ENCODE results near the gene MAGI2. TPM values are rescaled to one million over a fixed set of nuclear protein-coding genes. Genes with fewer than 3 reads are reported as not detected.

MAGI2 gene
- total and polyA plus RNA-seq, 2 donors (not counting 3 experiments of a cell fraction or from before 2014, with no cell fraction given) = 0.28 to 6.0 TPM

DNA sequence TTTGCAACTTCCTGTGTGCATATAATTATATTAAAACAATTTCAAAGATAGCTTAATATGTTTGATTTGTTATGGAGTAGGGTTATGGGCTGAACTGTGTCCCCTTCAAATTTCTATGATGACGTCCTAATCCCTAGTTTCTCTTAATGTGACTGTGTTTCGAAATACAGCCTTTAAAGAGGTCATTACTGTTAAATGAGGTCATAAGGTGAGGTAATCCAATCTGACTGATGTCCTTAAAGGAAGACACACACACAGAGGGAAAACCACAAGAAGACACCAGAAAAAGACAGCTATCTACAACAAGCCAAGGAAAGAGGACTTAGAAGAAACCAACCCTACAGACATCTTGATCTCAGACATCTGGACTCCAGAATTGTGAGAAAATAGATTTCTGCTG, 407.4 kb downstream of the MAGI2 start:
- no TSS peak for BruUV-seq (replicated peaks)
- no peak for FAIRE-seq

DNA sequence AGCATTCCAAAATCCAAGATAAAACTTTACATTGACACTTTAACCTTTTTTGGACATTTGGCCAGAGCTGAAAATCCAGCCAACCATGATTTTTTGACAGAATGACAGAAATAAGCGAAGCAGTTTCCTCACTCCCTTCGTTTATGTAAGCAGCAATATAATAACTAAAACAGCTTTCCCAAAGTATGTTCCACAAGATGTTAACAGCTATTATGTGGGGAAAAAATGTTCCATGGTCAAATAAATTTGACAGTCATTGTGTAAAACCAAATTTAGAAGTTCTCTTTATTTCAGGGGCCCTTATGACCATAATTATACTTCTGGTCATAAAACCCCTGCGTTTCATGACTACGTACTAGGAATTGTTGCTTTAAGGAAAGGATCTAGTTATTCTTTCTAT, 416.5 kb downstream of the MAGI2 start:
- no TSS peak for BruUV-seq (replicated peaks)
- H3K9ac ChIP-seq (replicated peaks; ENCODE audit: extremely low read depth, insufficient read depth, low read length) = no peak overlapping the region
- no peak for TF ChIP-seq GATA2 (IDR thresholded peaks at IDR 0.05; ENCODE audit: insufficient read depth, insufficient read length, low read depth, low read length)
- TF ChIP-seq POLR2AphosphoS5 (IDR thresholded peaks at IDR 0.05; ENCODE audit: insufficient read depth, low read depth, low read length) = no peak
- TF ChIP-seq, protein P1, sequence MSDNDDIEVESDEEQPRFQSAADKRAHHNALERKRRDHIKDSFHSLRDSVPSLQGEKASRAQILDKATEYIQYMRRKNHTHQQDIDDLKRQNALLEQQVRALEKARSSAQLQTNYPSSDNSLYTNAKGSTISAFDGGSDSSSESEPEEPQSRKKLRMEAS (IDR thresholded peaks at IDR 0.05; ENCODE audit: insufficient read depth, insufficient read length) = no peak
- no peak for TF ChIP-seq MYC (IDR thresholded peaks at IDR 0.05; ENCODE audit: low read depth, low read length)
- no peak for TF ChIP-seq POLR2A (IDR thresholded peaks at IDR 0.05; ENCODE audit: low read depth, low read length)
- H3K36me3 ChIP-seq (ENCODE audit: control insufficient read depth in 2 of 2, extremely low read depth in 1 of 2, insufficient read depth in 2 of 2, low read length in 2 of 2) = no peaks in the 10 kb centered on the region
- intact Hi-C loops (cut with micrococcal nuclease) = no loop called here
- H4K20me1 ChIP-seq (replicated peaks; ENCODE audit: control insufficient read depth, extremely low read depth, insufficient read depth, low read length) = no peaks in the 10 kb centered on the region
- DNase-seq (ENCODE audit: low read depth, low spot score) (no peak), FAIRE-seq (no peak)
- H3K4me3 ChIP-seq (replicated peaks in 1 of 3; ENCODE audit: insufficient read depth in 1 of 3, low read depth in 1 of 3, low read length in 3 of 3) = no peak overlapping the region
- ChIA-PET POLR2A (no interaction called here), CTCF (no interaction called here)
- H3K79me2 ChIP-seq (ENCODE audit: control insufficient read depth, insufficient read depth, low read length) = no peaks in the 10 kb centered on the region
- no peaks in the 10 kb centered on the region for H3K9me1 ChIP-seq (replicated peaks; ENCODE audit: control insufficient read depth, extremely low read depth, insufficient read depth, low read length)
- H3K4me2 ChIP-seq (ENCODE audit: insufficient read depth, low read length) = no peak overlapping the region
- no peaks in the 10 kb centered on the region for H3K9me3 ChIP-seq (replicated peaks; ENCODE audit: control insufficient read depth, insufficient read depth, low read length)
- dilution Hi-C loops (cut with MboI; ENCODE audit: extremely low pct_ligation_motif_present, low sequenced_read_pairs) = no loop called here
- H2AFZ ChIP-seq (ENCODE audit: low read depth, low read length) = no peak overlapping the region
- H3K27me3 ChIP-seq (ENCODE audit: control insufficient read depth in 2 of 2, insufficient read depth in 2 of 2, low read length in 2 of 2) = no peaks in the 10 kb centered on the region
- no peak overlapping the region for H3K27ac ChIP-seq (ENCODE audit: insufficient read depth, low read depth, low read length)
- no peaks in the 10 kb centered on the region for H3K4me1 ChIP-seq (ENCODE audit: control insufficient read depth, extremely low read depth, insufficient read depth, low read length)

More for the DNA sequence above, 407.4 kb downstream of the MAGI2 start:
- intact Hi-C loops (cut with micrococcal nuclease) = no loop called here
- no peak overlapping the region for H3K4me2 ChIP-seq (ENCODE audit: insufficient read depth, low read length)
- no peak overlapping the region for H3K27ac ChIP-seq (ENCODE audit: insufficient read depth, low read depth, low read length)
- no peak overlapping the region for H2AFZ ChIP-seq (ENCODE audit: low read depth, low read length)
- no peaks in the 10 kb centered on the region for H3K36me3 ChIP-seq (ENCODE audit: control insufficient read depth in 2 of 2, extremely low read depth in 1 of 2, insufficient read depth in 2 of 2, low read length in 2 of 2)
- ChIA-PET CTCF (no interaction called here), POLR2A (no interaction called here)
- H3K4me1 ChIP-seq (ENCODE audit: control insufficient read depth, extremely low read depth, insufficient read depth, low read length) = no peaks in the 10 kb centered on the region
- no peaks in the 10 kb centered on the region for H4K20me1 ChIP-seq (replicated peaks; ENCODE audit: control insufficient read depth, extremely low read depth, insufficient read depth, low read length)
- no peaks in the 10 kb centered on the region for H3K9me3 ChIP-seq (replicated peaks; ENCODE audit: control insufficient read depth, insufficient read depth, low read length)
- TF ChIP-seq POLR2A (IDR thresholded peaks at IDR 0.05; ENCODE audit: low read depth, low read length) = no peak
- no peaks in the 10 kb centered on the region for H3K9me1 ChIP-seq (replicated peaks; ENCODE audit: control insufficient read depth, extremely low read depth, insufficient read depth, low read length)
- no peak for DNase-seq (ENCODE audit: low read depth, low spot score)
- no peak overlapping the region for H3K9ac ChIP-seq (replicated peaks; ENCODE audit: extremely low read depth, insufficient read depth, low read length)
- H3K79me2 ChIP-seq (ENCODE audit: control insufficient read depth, insufficient read depth, low read length) = no peaks in the 10 kb centered on the region
- H3K27me3 ChIP-seq (ENCODE audit: control insufficient read depth in 2 of 2, insufficient read depth in 2 of 2, low read length in 2 of 2) = no peaks in the 10 kb centered on the region
- H3K4me3 ChIP-seq (replicated peaks in 1 of 3; ENCODE audit: insufficient read depth in 1 of 3, low read depth in 1 of 3, low read length in 3 of 3) = no peak overlapping the region
- dilution Hi-C loops (cut with MboI; ENCODE audit: extremely low pct_ligation_motif_present, low sequenced_read_pairs) = no loop called here
